HG02759 (cell line): ENCODE results near the gene NRXN3.

Source experiments
- ATAC-seq: cut with Tn5 transposase; IDR thresholded peaks from one replicate; pipeline ENCODE4 v1.9.1; 2021; ENCODE audit warnings: mild to moderate bottlenecking, moderate library complexity; ENCODE audit not compliant: unreplicated experiment

Gene NRXN3

GRCh38 chr14:79483477-79484388 lies 1313.6 kb downstream of the NRXN3 start:
- ATAC-seq = no peak

- no peak for ATAC-seq
These were observed 1317.5 kb downstream of the NRXN3 start for GRCh38 chr14:79487632-79488031.

- no peak for ATAC-seq
These were observed 1321.0 kb downstream of the NRXN3 start for GRCh38 chr14:79491161-79491560.

GRCh38 chr14:79493081-79493645 lies 1323.0 kb downstream of the NRXN3 start:
- ATAC-seq = no peak

- no peak for ATAC-seq
These were observed 1326.5 kb downstream of the NRXN3 start for GRCh38 chr14:79496701-79497100.

DNA sequence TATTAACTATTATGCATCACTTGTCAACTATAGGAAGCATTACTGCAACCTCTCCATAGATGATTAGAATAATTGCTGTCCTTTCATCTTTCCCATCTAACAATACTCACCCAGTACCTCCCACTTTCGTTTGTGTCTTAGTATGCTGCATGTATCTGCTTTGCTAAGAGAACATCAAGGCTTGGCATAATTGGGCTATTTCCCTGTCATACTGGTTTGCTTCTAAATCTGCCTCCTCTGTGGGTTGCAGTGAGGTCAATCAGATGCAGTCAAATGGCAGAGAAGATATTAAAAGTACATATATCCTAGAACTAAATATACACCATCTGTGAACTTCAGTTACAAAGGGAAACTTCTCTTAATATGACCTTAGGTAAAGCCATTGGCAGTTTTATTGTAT lies 1330.3 kb downstream of the NRXN3 start:
- ATAC-seq = no peak

DNA sequence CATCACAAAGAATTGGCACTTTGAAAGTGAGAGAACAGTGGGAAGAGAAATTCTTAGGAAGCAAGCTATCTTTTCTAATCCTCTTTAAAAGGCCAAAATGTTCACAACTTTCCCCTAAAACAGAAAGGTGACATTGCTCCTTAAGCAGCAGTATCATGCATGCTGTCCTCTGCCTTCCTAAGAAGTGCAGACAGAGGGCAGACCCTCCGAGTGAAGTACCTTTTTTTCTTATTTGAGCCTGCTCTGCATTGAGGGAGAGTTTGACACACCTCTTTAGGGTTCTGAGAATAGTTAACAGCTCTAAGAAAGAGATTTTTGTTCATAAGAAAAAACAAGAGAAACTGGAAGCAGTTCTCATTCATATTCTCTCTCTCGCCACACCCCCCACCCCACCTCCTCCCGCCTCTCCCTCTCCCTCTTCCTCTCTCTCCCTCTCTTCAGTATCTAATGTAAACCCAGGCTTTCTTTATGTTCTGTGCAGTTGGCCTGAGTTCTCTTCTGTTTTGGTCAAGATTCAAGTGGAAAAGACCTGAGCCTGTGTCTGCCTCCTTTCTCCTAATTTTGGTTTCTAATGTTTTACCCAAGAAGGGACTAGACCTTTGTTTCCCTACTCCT lies 1332.1 kb downstream of the NRXN3 start:
- no peak for ATAC-seq

DNA sequence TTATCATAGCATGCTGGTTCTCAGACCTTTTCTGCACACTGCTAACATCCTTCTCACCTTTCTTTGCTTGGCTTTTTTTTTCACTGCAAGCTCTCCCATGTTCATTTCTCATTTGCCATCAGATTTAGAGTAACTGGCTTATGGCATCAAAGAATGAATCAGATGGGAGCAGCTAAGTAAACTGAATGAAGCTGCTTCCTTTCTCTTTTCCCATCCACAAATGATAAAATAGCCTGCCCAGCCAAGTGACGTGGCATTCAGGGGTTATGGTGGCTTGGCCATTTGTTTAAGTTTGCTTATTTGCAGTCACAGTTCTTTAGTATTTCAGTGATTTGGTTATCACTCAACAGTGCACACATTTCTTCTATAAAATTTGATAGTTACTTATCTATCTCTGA lies 1332.6 kb downstream of the NRXN3 start:
- no peak for ATAC-seq

- ATAC-seq = no peak
These were observed 1340.5 kb downstream of the NRXN3 start for GRCh38 chr14:79510659-79511058.

- no peak for ATAC-seq
These were observed 1341.0 kb downstream of the NRXN3 start for GRCh38 chr14:79511146-79511545.

GRCh38 chr14:79513446-79513845 lies 1343.3 kb downstream of the NRXN3 start:
- no peak for ATAC-seq

- no peak for ATAC-seq
These were observed 1344.5 kb downstream of the NRXN3 start for GRCh38 chr14:79514700-79515099.

GRCh38 chr14:79515158-79515557 lies 1345.0 kb downstream of the NRXN3 start:
- ATAC-seq = no peak

DNA sequence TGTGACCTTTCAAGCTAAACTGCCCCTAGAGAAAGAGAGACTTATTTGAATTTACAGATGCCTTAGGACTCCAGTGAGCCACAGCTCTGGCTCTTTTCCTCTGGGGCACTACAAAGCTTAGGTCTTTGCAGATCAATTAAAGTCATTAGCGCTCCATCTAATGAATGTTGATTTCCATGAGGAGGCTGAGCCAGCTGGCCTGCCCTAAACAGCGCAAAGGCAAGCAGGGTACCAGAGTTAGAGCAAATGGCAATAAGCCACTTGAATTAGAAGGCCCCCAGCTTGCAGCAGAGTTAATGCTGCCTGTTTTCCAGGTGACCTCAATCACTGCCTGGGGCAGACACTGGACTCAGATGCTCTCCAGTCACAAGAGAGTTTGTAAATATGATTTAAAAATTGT lies 1345.8 kb downstream of the NRXN3 start:
- no peak for ATAC-seq

DNA sequence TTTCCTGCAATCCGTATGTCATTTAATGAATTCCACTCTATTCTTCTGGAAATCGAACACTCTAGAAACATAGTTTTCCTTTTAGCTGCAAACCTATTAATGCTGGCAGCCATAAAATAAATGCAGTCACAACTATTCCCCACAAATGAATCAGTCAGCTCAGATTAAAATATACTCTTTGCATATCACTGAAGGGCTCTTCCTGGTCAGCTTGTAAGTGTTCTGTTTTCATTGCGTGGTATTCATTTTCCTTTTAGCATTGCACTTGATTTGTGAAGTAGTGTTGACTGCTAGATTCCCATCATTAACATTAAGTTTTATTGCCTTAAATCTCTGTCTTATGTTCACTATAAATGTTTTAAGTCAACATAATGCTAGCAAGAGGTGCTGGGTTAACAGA lies 1355.2 kb downstream of the NRXN3 start:
- no peak for ATAC-seq

DNA sequence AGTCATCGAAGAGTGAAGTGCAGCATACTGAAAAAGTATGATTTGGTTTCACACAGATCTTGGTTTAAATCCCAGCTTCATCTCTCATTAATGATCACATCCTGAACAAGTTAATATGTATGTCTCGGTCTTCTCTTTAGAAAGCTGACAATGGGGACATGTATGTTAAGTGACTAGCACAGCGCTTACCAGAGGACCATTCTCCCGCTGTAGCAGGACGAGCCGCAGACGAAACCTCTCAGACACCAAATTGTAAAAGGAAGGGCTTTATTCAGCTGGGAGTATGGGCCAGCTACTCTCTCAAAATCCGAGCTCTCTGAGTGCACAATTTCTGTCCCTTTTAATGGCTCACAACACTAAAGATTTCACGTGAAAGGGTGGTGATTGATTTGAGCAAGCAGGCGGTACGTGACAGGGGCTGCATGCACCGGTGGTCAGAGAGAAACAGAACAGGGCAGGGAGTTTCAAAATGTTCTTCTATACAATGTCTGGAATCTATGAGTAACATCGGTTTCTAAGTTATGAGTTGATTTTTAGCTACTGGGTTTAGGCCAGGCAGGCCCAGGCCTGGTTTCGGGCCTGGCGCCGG lies 1358.7 kb downstream of the NRXN3 start:
- ATAC-seq = no peak

DNA sequence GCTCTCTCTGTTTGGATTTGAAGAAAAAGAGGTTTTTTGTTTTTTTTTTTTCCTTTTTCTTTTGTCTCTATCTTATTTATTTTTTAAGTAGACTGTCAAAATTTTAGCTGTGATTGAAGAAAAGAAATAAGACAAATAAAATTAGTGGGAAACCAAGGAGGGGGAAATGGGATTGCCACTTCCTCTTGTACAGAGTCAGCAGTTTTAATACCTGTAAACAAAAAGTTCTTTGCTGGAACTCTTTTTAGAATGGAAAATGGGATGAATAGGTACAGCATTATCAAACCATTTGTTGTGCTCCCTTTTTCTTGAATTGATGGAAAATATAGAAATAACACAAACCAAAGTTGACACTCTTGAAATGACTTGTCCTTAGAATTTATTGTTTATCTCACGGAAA lies 1360.4 kb downstream of the NRXN3 start:
- ATAC-seq = no peak

- ATAC-seq = no peak
These were observed 1364.7 kb downstream of the NRXN3 start for GRCh38 chr14:79534703-79535353.

GRCh38 chr14:79540394-79540793 lies 1370.2 kb downstream of the NRXN3 start:
- ATAC-seq = no peak

GRCh38 chr14:79542121-79542520 lies 1371.9 kb downstream of the NRXN3 start:
- no peak for ATAC-seq

GRCh38 chr14:79543348-79543747 lies 1373.2 kb downstream of the NRXN3 start:
- no peak for ATAC-seq
